GM19193 (cell line): Measurements from ENCODE around the gene GSG1L.

ENCODE experiments used
- POLR2A ChIP-seq: IDR thresholded peaks from 4 replicates; pipeline ENCODE4 v1.6.1; 2011; ENCODE audit not compliant: insufficient read depth, insufficient read length; ENCODE audit errors: extremely low read depth

GSG1L gene

DNA sequence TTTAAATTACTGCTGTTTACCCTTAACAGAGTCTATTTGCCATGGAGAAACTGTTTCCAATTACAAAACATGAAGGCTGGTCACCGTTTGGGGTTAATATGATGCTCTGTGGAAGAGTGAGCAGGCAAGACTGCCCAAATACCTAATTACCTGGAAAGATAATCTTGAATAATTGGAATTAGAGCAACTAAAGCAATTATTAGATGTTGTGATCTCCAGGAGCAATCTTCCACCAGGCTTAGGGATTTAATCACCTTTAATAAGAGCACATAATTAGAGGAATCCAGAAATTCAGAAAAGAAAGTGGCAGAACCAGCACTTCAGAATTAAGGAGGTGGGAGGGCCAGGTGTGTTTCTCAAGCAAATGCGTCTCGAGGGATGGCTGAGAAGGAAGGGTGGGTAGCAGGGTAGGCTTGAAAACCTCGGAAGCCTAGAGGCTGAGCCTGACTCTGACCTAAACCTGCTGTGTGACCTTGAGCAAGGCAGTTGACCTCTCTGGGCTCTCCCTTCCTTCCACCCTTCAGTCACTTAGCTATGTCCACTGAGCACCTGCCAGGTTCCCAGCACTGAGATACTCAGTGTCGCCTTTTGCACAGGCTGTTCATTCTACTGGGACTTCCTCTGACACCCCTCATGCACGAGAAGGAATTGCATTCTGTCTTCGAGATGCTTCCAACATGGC, 113.2 kb downstream of the GSG1L start:
- no peak for TF ChIP-seq POLR2A

DNA sequence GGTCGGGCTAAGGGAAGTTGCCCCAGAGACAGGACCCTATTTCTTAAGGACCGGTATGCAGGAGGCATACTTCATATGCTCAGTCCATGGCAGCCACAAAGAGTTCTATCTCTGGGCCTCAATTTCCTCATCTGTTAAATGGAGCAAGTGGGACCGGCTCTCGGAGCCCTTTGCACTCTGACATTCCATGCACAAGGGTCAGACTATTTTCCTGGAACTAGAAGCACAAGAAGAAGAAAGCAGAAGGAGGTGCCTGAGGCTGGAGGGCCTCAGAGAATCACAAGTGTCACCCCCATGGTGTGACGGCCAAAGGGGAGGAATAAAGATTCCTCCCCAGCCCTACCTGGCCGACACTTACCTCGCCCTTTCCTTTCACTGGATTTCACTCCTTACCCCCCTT, 115.8 kb downstream of the GSG1L start:
- no peak for TF ChIP-seq POLR2A

DNA sequence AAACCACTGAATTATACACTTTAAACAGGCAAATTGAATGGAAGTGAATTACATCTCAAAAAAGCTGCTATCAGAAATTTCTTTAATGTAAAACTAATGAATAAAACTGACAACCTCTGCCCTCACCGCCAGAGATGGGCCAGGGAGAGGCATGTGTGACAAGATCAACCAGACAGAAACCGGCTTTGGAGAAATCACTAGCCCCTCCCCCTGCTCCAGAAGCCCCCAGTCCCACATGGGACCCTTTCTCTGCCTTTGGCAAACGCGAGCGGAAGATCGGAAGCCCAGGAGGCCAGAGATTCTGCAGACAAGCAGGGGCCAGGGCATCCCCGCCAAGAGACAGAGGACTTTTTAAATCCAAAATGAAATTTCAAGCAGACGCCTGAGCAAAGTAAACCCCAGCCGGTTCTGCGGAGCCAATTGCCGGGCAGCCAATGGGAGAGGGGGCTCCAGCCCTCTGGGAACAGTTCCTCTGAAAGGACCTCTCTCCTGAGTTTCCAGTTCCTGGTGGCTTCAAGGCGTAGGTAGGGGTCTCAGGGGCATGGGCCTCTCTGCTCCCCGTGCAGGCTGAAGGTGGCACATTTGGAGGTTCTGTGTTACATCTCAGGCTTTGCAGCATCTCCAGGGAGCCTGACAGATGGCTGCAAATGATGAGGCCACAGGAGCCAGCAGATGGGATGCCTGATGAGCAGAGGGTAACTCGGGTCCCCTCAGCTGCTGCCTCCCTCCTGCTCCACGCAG, 118.1 kb downstream of the GSG1L start:
- no peak for TF ChIP-seq POLR2A

DNA sequence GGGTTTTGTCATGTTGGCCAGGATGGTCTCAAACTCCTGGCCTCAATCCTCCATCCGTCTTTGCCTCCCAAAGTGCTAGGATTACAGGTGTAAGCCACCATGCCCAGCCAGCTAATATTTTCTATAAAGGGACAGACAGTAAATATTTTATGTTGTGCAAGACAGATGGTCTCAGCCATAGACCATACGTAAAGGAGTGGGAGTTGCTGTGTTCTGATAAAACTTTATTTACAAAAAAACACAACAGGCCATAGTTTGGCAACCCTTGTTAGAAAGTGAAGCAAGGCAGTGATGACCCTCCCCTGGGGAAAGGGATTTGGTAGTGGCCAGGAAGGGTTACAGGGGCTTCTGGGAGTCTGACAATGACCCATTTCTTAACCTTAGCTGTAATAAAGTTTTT, 119.7 kb downstream of the GSG1L start:
- TF ChIP-seq POLR2A = no peak

DNA sequence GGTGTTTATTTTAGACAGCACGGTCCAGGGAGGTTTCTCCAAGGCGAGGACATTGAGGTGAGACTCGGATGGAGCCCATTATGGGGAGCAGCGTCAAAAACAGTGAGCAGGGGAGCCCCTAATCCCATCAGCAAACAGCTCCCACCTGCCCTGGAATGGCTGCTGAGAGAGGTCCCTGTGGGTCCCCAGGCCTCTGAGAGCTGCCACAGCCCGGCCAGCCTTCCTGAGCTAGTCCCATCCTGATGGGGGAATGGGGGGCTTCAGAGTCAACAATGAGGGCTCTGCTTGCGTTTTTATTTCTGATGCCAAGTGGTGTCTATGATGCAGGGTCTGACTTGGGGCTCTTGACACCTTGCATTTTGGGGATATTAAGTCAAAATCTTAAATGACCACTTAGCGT, 128.4 kb downstream of the GSG1L start:
- TF ChIP-seq POLR2A = no peak

DNA sequence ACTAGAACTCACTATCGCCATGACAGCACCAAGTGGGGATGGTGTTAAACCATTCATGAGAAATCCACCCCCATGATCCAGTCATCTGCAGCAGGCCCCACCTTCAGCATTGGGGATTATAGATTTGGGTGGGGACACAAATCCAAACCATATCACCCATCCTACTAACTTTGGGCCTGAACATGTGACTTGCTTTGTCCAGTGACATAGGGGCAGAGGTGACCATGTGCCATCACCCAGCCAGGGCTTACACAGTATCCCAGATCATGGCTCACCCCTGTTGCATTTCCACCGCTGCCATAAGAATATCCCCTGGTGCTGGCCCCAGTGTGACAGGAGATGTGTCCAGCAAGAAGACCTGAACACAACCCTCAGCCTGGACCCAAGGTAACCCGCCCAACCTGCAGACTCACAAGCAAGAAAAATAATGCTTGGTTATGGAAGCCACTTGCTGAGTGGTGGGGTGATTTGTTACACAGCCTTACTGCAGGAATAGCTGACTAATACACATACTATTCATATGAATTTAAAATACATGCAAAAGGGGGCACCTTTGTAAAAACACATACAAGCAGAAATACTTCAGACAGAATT, 130.9 kb downstream of the GSG1L start:
- no peak for TF ChIP-seq POLR2A

DNA sequence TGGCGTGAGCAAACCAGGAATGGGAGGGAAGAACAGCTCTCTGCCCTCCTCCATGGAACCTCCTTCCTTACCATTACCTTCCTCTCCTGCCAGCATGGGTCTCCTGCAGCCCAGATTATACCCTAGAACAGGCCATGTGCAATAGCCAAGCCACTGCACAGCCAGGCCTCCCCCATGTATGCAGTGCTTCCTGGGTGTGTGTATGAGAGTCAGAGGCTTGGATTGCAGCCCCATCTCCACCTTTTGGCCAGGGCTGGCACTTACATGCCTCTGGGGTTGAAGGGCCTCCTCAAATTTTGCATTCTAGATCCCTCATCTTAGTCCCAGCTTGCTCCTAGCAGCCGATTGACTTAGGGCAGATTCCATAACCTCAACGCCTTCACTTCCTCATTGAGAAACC, 133.7 kb downstream of the GSG1L start:
- TF ChIP-seq POLR2A = no peak

DNA sequence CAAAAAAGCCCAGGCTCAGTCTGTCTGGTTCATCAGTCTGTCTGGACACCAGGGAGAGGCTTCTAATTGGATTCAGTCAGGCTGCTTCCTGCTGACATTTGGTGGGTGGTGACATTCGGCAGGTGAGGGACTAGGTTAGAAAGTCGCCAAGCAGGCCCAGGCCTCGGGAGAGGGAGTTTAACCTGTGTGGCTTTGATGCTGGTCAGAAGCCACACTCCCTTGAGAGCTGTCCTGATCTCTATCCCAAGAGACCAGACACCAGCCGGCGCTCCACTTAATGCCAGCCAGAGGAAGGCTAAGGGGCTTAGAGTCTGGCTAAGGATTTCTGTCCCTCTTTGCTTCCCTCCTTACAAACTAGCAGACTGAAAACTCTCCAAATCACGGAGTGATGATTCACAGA, 135.0 kb downstream of the GSG1L start:
- no peak for TF ChIP-seq POLR2A

DNA sequence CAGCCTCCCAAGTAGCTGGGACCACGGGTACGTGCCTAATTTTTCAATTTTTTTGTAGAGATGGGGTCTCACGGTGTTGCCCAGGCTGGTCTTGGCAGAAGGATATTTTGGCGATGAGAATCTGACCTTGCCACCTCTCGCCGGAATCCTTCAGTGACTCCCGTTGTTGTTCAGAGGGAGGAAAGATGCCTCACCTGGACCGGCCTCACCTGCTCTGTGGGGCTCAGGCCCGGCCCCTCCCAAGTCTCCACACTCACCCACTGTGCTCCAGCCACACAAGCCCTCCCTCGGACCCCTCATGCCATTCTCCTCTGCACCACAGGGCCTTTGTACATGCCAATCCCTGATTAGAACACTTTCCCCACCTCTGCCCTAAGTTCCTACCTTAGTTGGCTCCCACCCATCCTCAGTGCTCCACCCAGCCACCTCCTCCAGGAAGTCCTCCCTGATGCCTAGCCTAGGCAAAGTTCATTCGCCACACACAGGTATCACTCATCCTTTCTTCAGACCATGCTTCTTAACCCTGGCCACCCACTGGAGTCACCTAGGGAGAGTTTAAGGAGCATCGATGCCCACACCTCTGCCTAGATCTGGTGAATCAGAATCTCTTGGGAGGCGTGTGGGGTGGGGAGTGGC, 136.1 kb downstream of the GSG1L start:
- TF ChIP-seq POLR2A = no peak

DNA sequence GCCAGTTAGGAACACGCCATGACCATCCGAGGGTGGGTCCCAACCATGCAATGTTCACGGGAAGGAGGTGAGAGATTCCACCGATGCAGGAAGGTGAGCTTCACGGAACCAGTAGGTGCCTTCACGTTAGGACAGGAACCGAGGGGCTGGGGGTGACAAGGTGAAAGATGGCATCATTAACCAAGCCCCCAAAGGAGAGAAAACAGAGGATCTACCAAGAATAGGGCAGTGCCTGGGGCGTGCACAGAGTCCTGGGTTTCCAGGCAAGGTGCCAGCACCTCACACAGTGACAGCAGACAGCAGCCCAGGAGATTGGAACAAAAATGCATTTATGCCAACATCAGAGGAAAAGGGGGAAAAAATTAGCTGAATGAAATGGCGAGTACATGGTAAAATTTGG, 137.9 kb downstream of the GSG1L start:
- TF ChIP-seq POLR2A = no peak

DNA sequence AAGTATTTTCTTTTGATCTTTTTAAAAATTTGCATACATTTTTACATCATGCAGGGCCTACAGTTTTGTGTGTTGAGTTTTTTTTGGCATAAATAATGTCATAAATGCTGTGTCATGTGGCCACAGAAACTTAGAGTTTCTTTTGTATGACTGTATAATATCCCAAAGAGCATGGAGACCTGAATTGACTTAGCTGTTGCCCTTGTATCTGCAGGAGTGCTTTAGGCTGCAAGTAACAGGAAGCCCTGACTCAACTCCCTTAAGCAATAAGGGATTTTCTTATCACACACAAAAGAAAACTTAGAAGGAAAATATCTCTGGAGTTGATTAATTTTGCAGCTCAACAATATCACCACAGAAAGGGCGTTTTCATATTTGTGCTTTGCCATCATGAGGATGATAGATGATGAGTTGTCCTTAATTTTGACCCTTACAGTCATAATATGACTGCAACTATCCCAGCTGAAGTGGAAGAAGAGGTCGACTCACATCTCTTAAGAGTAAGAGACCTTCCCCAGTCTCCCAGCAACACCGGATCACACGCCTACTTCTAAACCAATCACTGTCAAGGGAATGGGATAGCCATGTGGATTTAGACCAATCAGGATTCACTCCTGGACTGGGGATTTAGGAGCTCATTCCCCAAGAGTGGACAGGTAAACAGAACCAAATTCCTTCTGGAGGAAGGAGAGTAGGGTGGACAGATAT, 138.9 kb downstream of the GSG1L start:
- no peak for TF ChIP-seq POLR2A

DNA sequence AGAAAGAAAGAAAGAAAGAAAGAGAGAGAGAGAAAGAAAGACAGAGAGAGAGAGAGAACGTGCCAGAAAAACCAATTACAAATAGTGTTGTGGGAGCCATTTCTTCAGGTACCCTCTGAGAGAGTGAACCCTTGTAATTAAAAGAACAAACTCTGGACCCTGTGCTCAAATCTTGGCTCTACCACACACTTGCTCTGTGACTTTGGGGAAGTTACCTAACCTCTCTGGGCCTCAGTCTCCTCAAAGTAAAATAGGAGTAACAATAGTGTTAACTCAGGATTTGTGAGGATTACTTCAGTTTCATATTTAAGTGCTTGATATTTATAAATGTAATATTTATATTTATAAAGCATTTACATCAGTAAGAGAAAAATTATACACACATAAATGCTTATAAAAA, 139.8 kb downstream of the GSG1L start:
- no peak for TF ChIP-seq POLR2A

DNA sequence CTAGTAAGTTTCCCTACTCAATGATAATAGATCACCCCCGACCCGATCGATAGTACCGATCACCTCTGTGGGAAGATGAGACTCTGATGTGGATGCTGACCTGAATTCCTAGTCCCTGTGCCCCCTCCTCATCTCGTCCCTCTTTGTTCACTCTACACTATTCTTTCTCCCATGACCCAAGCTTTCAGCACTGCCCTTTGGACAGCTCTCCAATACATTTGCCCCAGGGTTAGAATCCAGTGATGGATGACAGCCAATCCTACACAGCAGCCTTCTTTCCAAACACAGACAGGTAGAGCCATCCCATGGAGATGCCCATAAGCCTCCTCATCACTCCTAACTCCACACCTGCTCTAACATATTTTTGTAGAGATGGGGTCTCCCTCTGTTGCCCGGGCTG, 141.1 kb downstream of the GSG1L start:
- no peak for TF ChIP-seq POLR2A

DNA sequence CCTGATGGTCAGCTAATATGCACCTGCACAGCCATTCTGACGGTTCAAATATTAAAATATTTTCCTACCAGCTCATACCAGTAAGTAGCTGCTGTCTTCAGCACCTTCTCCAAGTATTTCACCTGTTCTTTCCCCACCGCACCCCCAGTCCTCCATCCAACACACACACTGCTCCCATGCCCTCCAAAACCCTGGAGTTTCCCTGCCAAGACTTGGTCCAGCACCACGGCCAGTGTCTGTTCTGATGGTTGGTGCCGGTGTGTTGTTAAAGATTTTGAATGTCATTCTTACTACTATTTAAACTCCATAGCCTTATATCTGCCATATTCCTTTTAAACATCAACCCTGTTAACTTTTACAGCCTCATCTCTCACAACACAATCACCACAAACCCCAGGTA, 142.4 kb downstream of the GSG1L start:
- no peak for TF ChIP-seq POLR2A

DNA sequence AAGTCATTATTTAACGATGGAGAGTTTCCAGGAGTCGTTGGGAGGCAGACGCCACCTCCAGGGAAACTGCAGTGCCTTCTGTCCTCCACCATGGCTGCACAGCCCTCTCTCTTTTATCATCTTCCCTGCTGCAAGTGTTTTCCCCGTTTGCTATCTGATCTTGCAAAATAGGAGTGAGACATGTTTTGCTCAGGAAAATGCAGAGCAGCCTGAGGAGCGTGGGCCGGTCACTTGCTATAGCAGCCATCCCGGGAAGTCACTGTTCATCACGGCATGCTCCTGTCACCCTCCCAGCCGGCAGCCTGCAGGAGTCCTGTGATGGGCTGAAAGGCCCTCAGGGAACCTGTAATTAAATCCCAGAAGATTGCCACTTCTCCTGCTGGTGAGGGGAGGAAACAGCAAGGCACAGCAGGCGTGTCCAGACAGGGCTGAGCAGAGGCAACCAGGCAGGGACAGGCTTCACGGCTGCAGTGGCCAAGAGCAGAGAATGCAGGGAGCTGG, 143.1 kb downstream of the GSG1L start:
- TF ChIP-seq POLR2A = no peak
